IMR-90 (cell line): ENCODE results near the gene RCL1. TPM values are rescaled to one million over a fixed set of nuclear protein-coding genes. Genes with fewer than 3 reads are reported as not detected.

Experiments used
- ATAC-seq: fragments of 200-7000 bp; cut with Tn5 transposase; 2 replicates; pipeline ENCODE4 v1.9.1; 2020; ENCODE audit warnings: low read depth, mild to moderate bottlenecking, moderate library complexity
- BruUV-seq: library from RNA; stranded (reverse); fragments of 400-500 nt; replicated peaks from 2 replicates; lab custom pipeline; 2021; lab: Mats Ljungman, UMichigan
- CTCF ChIA-PET: fragments of 300-600 bp; formaldehyde crosslinking; extraction: SDS; loops from one replicate; lab custom pipeline; 2021; ENCODE audit warnings: antibody characterized with exemption; lab: Yijun Ruan, JAX
- POLR2A ChIA-PET: fragments of 300-600 bp; sonication (Branson Sonifier 250); formaldehyde crosslinking; loops from one replicate; lab custom pipeline; 2022; ENCODE audit warnings: antibody characterized with exemption; ENCODE audit not compliant: unreplicated experiment; lab: Charles Lee
- DNase-seq: peaks from one replicate; pipeline ENCODE4 v3.0.0; 2013
- H2AFZ ChIP-seq: replicated peaks from 2 replicates; pipeline ENCODE3; 2013; ENCODE audit warnings: low read length, mild to moderate bottlenecking; ENCODE audit not compliant: poor library complexity
- H2AK5ac ChIP-seq: 2 replicates; pipeline ENCODE4 v1.6.1; 2013; ENCODE audit warnings: low read depth, low read length, inconsistent platforms
- H2AK9ac ChIP-seq: replicated peaks from 2 replicates; pipeline ENCODE3; 2013; ENCODE audit warnings: mild to moderate bottlenecking, low read depth, low read length, moderate library complexity; ENCODE audit not compliant: poor library complexity
- H2BK120ac ChIP-seq: 2 replicates; pipeline ENCODE4 v1.6.1; 2013; ENCODE audit warnings: low read depth, low read length, inconsistent platforms
- H2BK15ac ChIP-seq: 3 replicates; pipeline ENCODE4 v1.6.1; 2013; ENCODE audit warnings: low read depth, low read length, inconsistent platforms
- H2BK20ac ChIP-seq: 2 replicates; pipeline ENCODE4 v1.6.1; 2013; ENCODE audit warnings: low read depth, mild to moderate bottlenecking, inconsistent platforms, low read length, moderate library complexity
- H2BK5ac ChIP-seq: 2 replicates; pipeline ENCODE4 v1.6.1; 2013; ENCODE audit warnings: mild to moderate bottlenecking, low read depth, low read length, inconsistent platforms; ENCODE audit not compliant: poor library complexity, severe bottlenecking
- H3K14ac ChIP-seq: replicated peaks from 2 replicates; pipeline ENCODE4 v1.6.1; 2013; ENCODE audit warnings: low read depth, low read length, inconsistent platforms
- H3K18ac ChIP-seq: 2 replicates; pipeline ENCODE4 v1.6.1; 2013; ENCODE audit warnings: low read depth, low read length, control low read depth
- H3K23ac ChIP-seq: 2 replicates; pipeline ENCODE4 v1.6.1; 2013; ENCODE audit warnings: low read depth, low read length, inconsistent platforms
- H3K27ac ChIP-seq: 2 replicates; pipeline ENCODE4 v1.5.1; 2013; ENCODE audit warnings: mild to moderate bottlenecking, control low read depth, low read length; ENCODE audit not compliant: insufficient read depth
- H3K27me3 ChIP-seq: 2 replicates; pipeline ENCODE4 v1.6.1; 2013; ENCODE audit warnings: low read length; ENCODE audit not compliant: control insufficient read depth, insufficient read depth
- H3K36me3 ChIP-seq: 2 replicates; pipeline ENCODE4 v1.6.1; 2013; ENCODE audit warnings: low read length, mixed read lengths; ENCODE audit not compliant: control insufficient read depth, insufficient read depth
- H3K4ac ChIP-seq: 2 replicates; pipeline ENCODE4 v1.6.1; 2013; ENCODE audit warnings: low read depth, low read length, inconsistent platforms
- H3K4me1 ChIP-seq: 2 replicates; pipeline ENCODE4 v1.6.1; 2013; ENCODE audit warnings: low read length, mixed read lengths; ENCODE audit not compliant: control insufficient read depth, insufficient read depth
- H3K4me2 ChIP-seq: 2 replicates; pipeline ENCODE4 v1.6.1; 2013; ENCODE audit warnings: low read depth, mild to moderate bottlenecking, control low read depth, low read length, moderate library complexity
- H3K4me3 ChIP-seq: 2 replicates; pipeline ENCODE4 v1.5.1; 2013; ENCODE audit warnings: low read depth, mild to moderate bottlenecking, control low read depth, low read length, moderate library complexity; ENCODE audit not compliant: insufficient read depth
- H3K56ac ChIP-seq: 2 replicates; pipeline ENCODE4 v1.6.1; 2013; ENCODE audit warnings: low read length, inconsistent platforms; ENCODE audit not compliant: insufficient read depth; ENCODE audit errors: extremely low read depth
- H3K79me1 ChIP-seq, 2 experiments: 2 replicates each; pipeline ENCODE4 v1.6.1; 2013; ENCODE audit warnings: low read length in 2 of 2, inconsistent platforms in 1 of 2, low read depth in 1 of 2
- H3K9ac ChIP-seq: 2 replicates; pipeline ENCODE4 v1.6.1; 2013; ENCODE audit warnings: low read depth, low read length, control low read depth
- H3K9me1 ChIP-seq: 2 replicates; pipeline ENCODE4 v1.6.1; 2013; ENCODE audit warnings: low read length, inconsistent platforms; ENCODE audit not compliant: insufficient read depth
- H3K9me3 ChIP-seq: 2 replicates; pipeline ENCODE4 v1.6.1; 2013; ENCODE audit warnings: low read length; ENCODE audit not compliant: control insufficient read depth, insufficient read depth
- H4K20me1 ChIP-seq: 2 replicates; pipeline ENCODE4 v1.6.1; 2013; ENCODE audit warnings: low read length, inconsistent platforms; ENCODE audit not compliant: insufficient read depth
- H4K5ac ChIP-seq: 2 replicates; pipeline ENCODE4 v1.6.1; 2013; ENCODE audit warnings: mild to moderate bottlenecking, low read depth, low read length, control low read depth
- H4K8ac ChIP-seq, 2 experiments: 2 replicates each; pipeline ENCODE4 v1.6.1; 2013; ENCODE audit warnings: low read depth in 2 of 2, low read length in 2 of 2, control low read depth in 1 of 2, inconsistent platforms in 1 of 2
- H4K91ac ChIP-seq: 2 replicates; pipeline ENCODE4 v1.6.1; 2013; ENCODE audit warnings: low read depth, low read length, inconsistent platforms; ENCODE audit not compliant: insufficient read depth
- BHLHE40 ChIP-seq: fragments of 150-350 bp; IDR thresholded peaks from 2 replicates; pipeline ENCODE4 v1.6.1; 2016; ENCODE audit warnings: mild to moderate bottlenecking, low read depth, low read length
- CEBPB ChIP-seq: IDR thresholded peaks from 2 replicates; pipeline ENCODE4 v1.6.1; 2012; ENCODE audit warnings: low read depth, low read length, improper control_type of control experiment
- CHD1 ChIP-seq: IDR thresholded peaks from 2 replicates; pipeline ENCODE4 v1.6.1; 2012; ENCODE audit warnings: low read depth, low read length, improper control_type of control experiment
- FOS ChIP-seq: fragments of 150-350 bp; IDR thresholded peaks from 2 replicates; pipeline ENCODE4 v1.6.1; 2016; ENCODE audit warnings: low read depth, low read length
- MAFK ChIP-seq: IDR thresholded peaks from 2 replicates; pipeline ENCODE4 v1.6.1; 2012; ENCODE audit warnings: low read depth, low read length, improper control_type of control experiment
- MAZ ChIP-seq: IDR thresholded peaks from 2 replicates; pipeline ENCODE4 v1.6.1; 2012; ENCODE audit warnings: low read depth, mild to moderate bottlenecking, low read length, improper control_type of control experiment, moderate library complexity, borderline replicate concordance
- MXI1 ChIP-seq: IDR thresholded peaks from 2 replicates; pipeline ENCODE4 v1.6.1; 2012; ENCODE audit warnings: low read depth, mild to moderate bottlenecking, low read length, moderate library complexity, borderline replicate concordance
- NFE2L2 ChIP-seq: fragments of 150-350 bp; IDR thresholded peaks from 2 replicates; pipeline ENCODE4 v1.6.1; 2016; ENCODE audit warnings: low read depth, mild to moderate bottlenecking, low read length
- POLR2A ChIP-seq: IDR thresholded peaks from 2 replicates; pipeline ENCODE4 v1.6.1; 2012; ENCODE audit warnings: mild to moderate bottlenecking, low read depth, low read length
- RAD21 ChIP-seq: IDR thresholded peaks from 2 replicates; pipeline ENCODE4 v1.6.1; 2012; ENCODE audit warnings: low read length, improper control_type of control experiment
- RCOR1 ChIP-seq: IDR thresholded peaks from 2 replicates; pipeline ENCODE4 v1.6.1; 2012; ENCODE audit warnings: mild to moderate bottlenecking, low read length, improper control_type of control experiment; ENCODE audit not compliant: insufficient replicate concordance
- RFX5 ChIP-seq: IDR thresholded peaks from 2 replicates; pipeline ENCODE4 v1.8.0; 2012; ENCODE audit warnings: low read depth, mild to moderate bottlenecking, low read length, moderate library complexity
- SMC3 ChIP-seq: fragments of 150-350 bp; IDR thresholded peaks from 2 replicates; pipeline ENCODE4 v1.6.1; 2016; ENCODE audit warnings: low read depth, mild to moderate bottlenecking, antibody characterized with exemption, low read length, moderate library complexity
- WGBS, 2 experiments: methylation state at CpG; one replicate each; pipeline versions ENCODE4 v1.1.5 to v1.1.7; 2013; ENCODE audit warnings: missing lambda C conversion rate in 2 of 2; ENCODE audit not compliant: insufficient read length in 1 of 2; ENCODE audit errors: extremely low coverage in 2 of 2; 5-methylcytosine and 5-hydroxymethylcytosine counted together
- dilution Hi-C: fragments of 300-500 bp; cut with HindIII; formaldehyde crosslinking; loops from one replicate; pipeline ENCODE4 v1.14.3; 2018; ENCODE audit warnings: low sequenced_read_pairs; ENCODE audit not compliant: unreplicated experiment
- in situ Hi-C: fragments of 300-500 bp; cut with MboI; formaldehyde crosslinking; loops from 3 replicates; pipeline ENCODE4 v1.14.3; 2019; ENCODE audit warnings: low sequenced_read_pairs, inconsistent platforms, mixed read lengths
- intact Hi-C: fragments of 100-400 bp; cut with micrococcal nuclease; formaldehyde crosslinking; loops from 2 replicates; pipeline ENCODE4 v1.10.0; 2022
- polyA plus RNA-seq, 3 experiments: library from polyadenylated mRNA; depleted of rRNA; stranded (reverse); fragments of >200 nt; gene quantifications; 2 replicates each; pipeline ENCODE4 v1.2.3, GENCODE V29; 2012; ENCODE audit warnings: low replicate concordance in 1 of 3
- total RNA-seq: library from RNA; depleted of rRNA; stranded (reverse); fragments of >200 nt; gene quantifications from 2 replicates; pipeline ENCODE4 v1.2.3, GENCODE V29; 2012
- TF ChIP-seq, protein P1 (sequence below): fragments of 150-350 bp; IDR thresholded peaks from 2 replicates; pipeline ENCODE4 v1.6.1; 2017; ENCODE audit warnings: mild to moderate bottlenecking, antibody characterized with exemption, low read length, low read depth
- TF ChIP-seq, protein P2 (sequence below): conservative IDR thresholded peaks from 2 replicates; pipeline ENCODE4 v1.5.1; 2012; ENCODE audit warnings: mild to moderate bottlenecking, low read depth, low read length, improper control_type of control experiment
- TF ChIP-seq, protein P3 (sequence below): fragments of 150-350 bp; IDR thresholded peaks from 2 replicates; pipeline ENCODE4 v1.6.1; 2016; ENCODE audit warnings: low read depth, mild to moderate bottlenecking, low read length, moderate library complexity, borderline replicate concordance

Gene RCL1
- total and polyA plus RNA-seq, 2 of the 4 experiments (the other 2 are of a cell fraction): 12.3 to 13.8 TPM

DNA sequence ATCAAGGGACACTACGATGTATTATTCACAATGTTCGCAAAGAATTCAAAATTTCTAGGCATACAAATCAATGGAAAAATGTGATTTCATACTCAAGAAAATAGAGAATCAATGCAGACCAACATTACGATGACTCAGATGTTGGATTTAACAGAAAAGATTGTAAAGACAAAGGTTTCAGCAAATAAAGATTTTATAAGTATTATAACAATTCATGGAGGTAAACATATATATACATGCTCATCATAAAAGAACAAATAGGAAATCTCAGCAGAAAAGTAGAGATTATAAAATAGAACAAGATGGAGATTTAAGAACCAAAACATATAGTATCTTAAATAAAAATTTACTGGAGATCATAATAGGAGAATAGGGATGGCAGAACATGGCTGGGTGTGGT, 98.9 kb downstream of the RCL1 start:
- CTCF ChIA-PET: interaction anchor here (0.6 kb wide), 1 partner anchor 33 kb away, joined by 4 read pairs; no protein-coding TSS in a partner anchor
- Histone ChIP-seq H3K14ac (no peak overlapping the region), H4K8ac (no peak overlapping the region), H4K20me1 (no peaks in the 10 kb centered on the region), H2BK120ac (no peak overlapping the region), H3K36me3 (no peaks in the 10 kb centered on the region), H2BK5ac (no peak overlapping the region), H3K23ac (no peak overlapping the region), H4K5ac (no peak overlapping the region), H2AK9ac (no peak overlapping the region), H2AFZ (no peak overlapping the region), H3K4ac (no peak overlapping the region), H3K4me1 (no peaks in the 10 kb centered on the region), H2BK15ac (no peak overlapping the region), H3K56ac (no peak overlapping the region), H3K9ac (no peak overlapping the region), H4K91ac (no peak overlapping the region), H3K4me3 (no peak overlapping the region), H2AK5ac (no peak overlapping the region), H3K27ac (no peak overlapping the region), H3K18ac (no peak overlapping the region), H3K79me1 (no peaks in the 10 kb centered on the region), H3K9me3 (no peaks in the 10 kb centered on the region), H3K27me3 (no peaks in the 10 kb centered on the region), H3K9me1 (no peaks in the 10 kb centered on the region), H3K4me2 (no peak overlapping the region), H2BK20ac (no peak overlapping the region)
- no peak for TF ChIP-seq BHLHE40
- no peak for TF ChIP-seq CHD1
- TF ChIP-seq NFE2L2: no peak
- no peak for TF ChIP-seq SMC3
- no peak for TF ChIP-seq FOS
- TF ChIP-seq MAFK: no peak
- TF ChIP-seq POLR2A: no peak
- no peak for TF ChIP-seq MXI1
- TF ChIP-seq, protein P1, sequence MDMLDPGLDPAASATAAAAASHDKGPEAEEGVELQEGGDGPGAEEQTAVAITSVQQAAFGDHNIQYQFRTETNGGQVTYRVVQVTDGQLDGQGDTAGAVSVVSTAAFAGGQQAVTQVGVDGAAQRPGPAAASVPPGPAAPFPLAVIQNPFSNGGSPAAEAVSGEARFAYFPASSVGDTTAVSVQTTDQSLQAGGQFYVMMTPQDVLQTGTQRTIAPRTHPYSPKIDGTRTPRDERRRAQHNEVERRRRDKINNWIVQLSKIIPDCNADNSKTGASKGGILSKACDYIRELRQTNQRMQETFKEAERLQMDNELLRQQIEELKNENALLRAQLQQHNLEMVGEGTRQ: no peak
- TF ChIP-seq, protein P2, sequence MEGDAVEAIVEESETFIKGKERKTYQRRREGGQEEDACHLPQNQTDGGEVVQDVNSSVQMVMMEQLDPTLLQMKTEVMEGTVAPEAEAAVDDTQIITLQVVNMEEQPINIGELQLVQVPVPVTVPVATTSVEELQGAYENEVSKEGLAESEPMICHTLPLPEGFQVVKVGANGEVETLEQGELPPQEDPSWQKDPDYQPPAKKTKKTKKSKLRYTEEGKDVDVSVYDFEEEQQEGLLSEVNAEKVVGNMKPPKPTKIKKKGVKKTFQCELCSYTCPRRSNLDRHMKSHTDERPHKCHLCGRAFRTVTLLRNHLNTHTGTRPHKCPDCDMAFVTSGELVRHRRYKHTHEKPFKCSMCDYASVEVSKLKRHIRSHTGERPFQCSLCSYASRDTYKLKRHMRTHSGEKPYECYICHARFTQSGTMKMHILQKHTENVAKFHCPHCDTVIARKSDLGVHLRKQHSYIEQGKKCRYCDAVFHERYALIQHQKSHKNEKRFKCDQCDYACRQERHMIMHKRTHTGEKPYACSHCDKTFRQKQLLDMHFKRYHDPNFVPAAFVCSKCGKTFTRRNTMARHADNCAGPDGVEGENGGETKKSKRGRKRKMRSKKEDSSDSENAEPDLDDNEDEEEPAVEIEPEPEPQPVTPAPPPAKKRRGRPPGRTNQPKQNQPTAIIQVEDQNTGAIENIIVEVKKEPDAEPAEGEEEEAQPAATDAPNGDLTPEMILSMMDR: no peak
- TF ChIP-seq, protein P3, sequence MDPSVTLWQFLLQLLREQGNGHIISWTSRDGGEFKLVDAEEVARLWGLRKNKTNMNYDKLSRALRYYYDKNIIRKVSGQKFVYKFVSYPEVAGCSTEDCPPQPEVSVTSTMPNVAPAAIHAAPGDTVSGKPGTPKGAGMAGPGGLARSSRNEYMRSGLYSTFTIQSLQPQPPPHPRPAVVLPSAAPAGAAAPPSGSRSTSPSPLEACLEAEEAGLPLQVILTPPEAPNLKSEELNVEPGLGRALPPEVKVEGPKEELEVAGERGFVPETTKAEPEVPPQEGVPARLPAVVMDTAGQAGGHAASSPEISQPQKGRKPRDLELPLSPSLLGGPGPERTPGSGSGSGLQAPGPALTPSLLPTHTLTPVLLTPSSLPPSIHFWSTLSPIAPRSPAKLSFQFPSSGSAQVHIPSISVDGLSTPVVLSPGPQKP: no peak
- TF ChIP-seq MAZ: no peak
- TF ChIP-seq RFX5: no peak
- TF ChIP-seq RAD21: no peak
- TF ChIP-seq CEBPB: no peak
- TF ChIP-seq RCOR1: no peak
- WGBS, 2 experiments: no CpG with 5 or more reads among the region's 3 CpGs
- BruUV-seq: no TSS peak
- intact Hi-C loops (no loop called here), in situ Hi-C loops (no loop called here), dilution Hi-C loops (no loop called here)
- DNase-seq (no peak), ATAC-seq (no peak)
- POLR2A ChIA-PET: no interaction called here
